ENCODE results near the gene RHOH.

The RHOH gene

GRCh38 chr4:40238700-40239548 is 42.1 kb downstream of the RHOH start (continued):
- no peak for TF ChIP-seq ZNF148 (tag by site-specific recombination; IDR thresholded peaks at IDR 0.05; ENCODE audit: borderline replicate concordance)
- TF ChIP-seq ZNF280D (tag by site-specific recombination; IDR thresholded peaks at IDR 0.05): no peak
- TF ChIP-seq SP2 (tag by site-specific recombination; IDR thresholded peaks at IDR 0.05): no peak
- peak; percentile 37; the same call in 1 of the 2 replicates for TF ChIP-seq ZBTB17 (tag by site-specific recombination; IDR thresholded peaks at IDR 0.05)
- TF ChIP-seq ZNF24 (tag by site-specific recombination; IDR thresholded peaks at IDR 0.05): no peak
- TF ChIP-seq PRDM10 (tag by site-specific recombination; IDR thresholded peaks at IDR 0.05): 0 out of 2 replicates have a peak, but pooled peaks have one; percentile 15
- TF ChIP-seq ATF2 (tag by site-specific recombination; IDR thresholded peaks at IDR 0.05; ENCODE audit: low read depth): peak; percentile 75
- no peak for TF ChIP-seq RBAK (tag by site-specific recombination; IDR thresholded peaks at IDR 0.05)
- no peak for TF ChIP-seq ZSCAN18 (tag by site-specific recombination; IDR thresholded peaks at IDR 0.05)
- no peak for TF ChIP-seq ZNF658 (tag by site-specific recombination; IDR thresholded peaks at IDR 0.05)
- TF ChIP-seq ZNF544 (tag by site-specific recombination; IDR thresholded peaks at IDR 0.05): no peak
- TF ChIP-seq ZNF449 (tag by site-specific recombination; IDR thresholded peaks at IDR 0.05): no peak
- TF ChIP-seq INSM2 (tag by site-specific recombination; IDR thresholded peaks at IDR 0.05): peak; percentile 52; the same call in 1 of the 2 replicates
- TF ChIP-seq SCRT2 (tag by site-specific recombination; IDR thresholded peaks at IDR 0.05): no peak
- TF ChIP-seq HIC1 (tag by site-specific recombination; IDR thresholded peaks at IDR 0.05): no peak
- no peak for TF ChIP-seq ZFHX2 (tag by site-specific recombination; conservative IDR thresholded peaks at IDR 0.05)
- TF ChIP-seq ZNF19 (tag by site-specific recombination; IDR thresholded peaks at IDR 0.05; ENCODE audit: low read depth): no peak
- no peak for TF ChIP-seq ZNF202 (tag by site-specific recombination; IDR thresholded peaks at IDR 0.05; ENCODE audit: borderline replicate concordance)
- TF ChIP-seq ZEB2 (tag by site-specific recombination; IDR thresholded peaks at IDR 0.05): 0 out of 2 replicates have a peak, but pooled peaks have one; percentile 49
- TF ChIP-seq ZNF549 (tag by site-specific recombination; IDR thresholded peaks at IDR 0.05): no peak
